ENCODE results near the gene HPSE2. TPM values are rescaled to one million over a fixed set of nuclear protein-coding genes. Genes with fewer than 3 reads are reported as not detected.

HPSE2 gene
- total RNA-seq, 1 donor from 2014 or later = not detected

- H3K27ac Mint-ChIP-seq (ENCODE audit: unreplicated experiment) = no peak overlapping the region
- H3K36me3 Mint-ChIP-seq (ENCODE audit: low read depth, unreplicated experiment) = no peaks in the 10 kb centered on the region
- peaks cover 2% of the 10 kb centered on the region for H3K27me3 Mint-ChIP-seq (ENCODE audit: unreplicated experiment)
- no peaks in the 10 kb centered on the region for H3K4me1 Mint-ChIP-seq (ENCODE audit: unreplicated experiment)
- H3K9me3 Mint-ChIP-seq (ENCODE audit: unreplicated experiment) = no peaks in the 10 kb centered on the region
- no peak for DNase-seq (ENCODE audit: low spot score)
- TF ChIP-seq CTCF (IDR thresholded peaks at IDR 0.05; ENCODE audit: unreplicated experiment) = no peak
- no peak overlapping the region for H3K4me3 Mint-ChIP-seq (ENCODE audit: unreplicated experiment)
Measured at GRCh38 chr10:98655492-98655891, 580.2 kb downstream of the HPSE2 start.

GRCh38 chr10:98649170-98649569 is 586.5 kb downstream of the HPSE2 start:
- no peak for DNase-seq (ENCODE audit: low spot score)

DNA sequence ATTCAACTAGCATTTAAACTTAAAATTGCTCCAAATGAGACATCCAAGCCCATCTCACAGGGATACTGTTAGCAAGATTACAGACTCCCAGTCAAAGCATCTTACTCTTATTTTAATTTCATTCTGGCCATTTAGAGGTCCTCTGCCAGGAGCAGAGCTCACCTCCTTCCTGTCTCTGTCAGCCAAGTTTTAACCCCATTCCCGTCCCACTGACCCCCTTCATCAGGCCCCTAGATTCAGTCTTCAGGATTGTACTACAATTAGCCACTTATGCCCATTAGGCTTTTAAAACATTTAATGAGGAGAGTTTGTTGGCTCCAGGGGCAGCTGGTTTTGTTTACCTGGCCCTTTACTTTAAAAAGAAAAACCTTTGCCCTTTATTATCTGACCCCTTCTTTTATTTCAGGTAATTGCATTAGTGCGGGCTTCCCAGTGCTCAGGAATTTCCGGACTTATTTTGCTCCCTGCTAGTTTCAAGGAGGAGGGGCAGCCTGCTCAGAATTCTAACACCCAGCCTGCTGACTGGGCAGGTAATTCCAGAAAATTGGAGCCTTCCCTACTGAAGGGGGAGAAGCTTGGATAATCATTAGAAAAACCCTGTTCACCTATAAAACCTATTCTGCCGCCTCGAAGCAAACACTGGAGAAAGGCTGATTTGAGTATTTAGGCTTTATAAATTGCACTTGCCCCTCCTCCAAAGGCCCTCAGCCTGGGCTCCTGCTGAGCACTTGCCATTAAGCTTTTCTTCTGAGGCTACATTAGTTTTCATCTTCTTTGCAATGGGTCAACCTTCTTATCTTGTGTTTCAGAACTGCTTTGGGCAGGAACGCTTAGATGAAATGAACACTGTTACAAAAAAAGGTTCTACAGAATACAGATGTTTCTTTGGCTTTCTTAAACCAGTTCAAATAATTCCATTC is 588.4 kb downstream of the HPSE2 start:
- TF ChIP-seq CTCF (IDR thresholded peaks at IDR 0.05; ENCODE audit: unreplicated experiment) = no peak
- Mint-ChIP-seq H3K9me3 (ENCODE audit: unreplicated experiment) (no peaks in the 10 kb centered on the region), H3K27ac (ENCODE audit: unreplicated experiment) (no peak overlapping the region), H3K27me3 (ENCODE audit: unreplicated experiment) (no peaks in the 10 kb centered on the region), H3K4me3 (ENCODE audit: unreplicated experiment) (no peak overlapping the region), H3K4me1 (ENCODE audit: unreplicated experiment) (peaks cover 3% of the 10 kb centered on the region), H3K36me3 (ENCODE audit: low read depth, unreplicated experiment) (no peaks in the 10 kb centered on the region)
- DNase-seq (ENCODE audit: low spot score) = no peak

More at GRCh38 chr10:98649170-98649569, 586.5 kb downstream of the HPSE2 start:
- Mint-ChIP-seq H3K4me1 (ENCODE audit: unreplicated experiment) (peaks cover 3% of the 10 kb centered on the region), H3K27me3 (ENCODE audit: unreplicated experiment) (no peaks in the 10 kb centered on the region), H3K4me3 (ENCODE audit: unreplicated experiment) (no peak overlapping the region), H3K9me3 (ENCODE audit: unreplicated experiment) (no peaks in the 10 kb centered on the region), H3K36me3 (ENCODE audit: low read depth, unreplicated experiment) (no peaks in the 10 kb centered on the region), H3K27ac (ENCODE audit: unreplicated experiment) (no peak overlapping the region)
- no peak for TF ChIP-seq CTCF (IDR thresholded peaks at IDR 0.05; ENCODE audit: unreplicated experiment)

DNA sequence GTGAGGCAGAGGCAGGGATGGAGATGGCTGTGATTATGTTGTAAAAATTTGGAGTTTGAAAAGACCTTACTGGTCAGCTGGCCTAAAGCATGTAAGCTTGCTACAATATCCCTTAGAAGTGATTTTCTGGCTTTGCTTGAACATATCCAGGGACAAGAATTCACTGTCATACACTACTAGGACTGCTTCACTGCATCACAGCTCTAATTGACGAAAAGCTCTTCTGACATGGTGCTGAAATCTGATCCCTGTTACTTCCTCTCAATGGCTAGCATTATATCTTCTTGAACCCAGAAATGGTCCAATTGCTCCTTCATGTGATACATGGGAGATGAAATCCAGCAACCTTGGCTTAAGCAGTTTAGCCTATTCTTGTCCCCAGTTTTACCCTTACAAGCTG is 591.2 kb downstream of the HPSE2 start:
- no peaks in the 10 kb centered on the region for H3K27me3 Mint-ChIP-seq (ENCODE audit: unreplicated experiment)

More for the DNA sequence above, 591.2 kb downstream of the HPSE2 start:
- no peak overlapping the region for H3K27ac Mint-ChIP-seq (ENCODE audit: unreplicated experiment)
- no peaks in the 10 kb centered on the region for H3K9me3 Mint-ChIP-seq (ENCODE audit: unreplicated experiment)
- no peak for TF ChIP-seq CTCF (IDR thresholded peaks at IDR 0.05; ENCODE audit: unreplicated experiment)
- peaks cover 3% of the 10 kb centered on the region for H3K4me1 Mint-ChIP-seq (ENCODE audit: unreplicated experiment)
- no peak overlapping the region for H3K4me3 Mint-ChIP-seq (ENCODE audit: unreplicated experiment)
- DNase-seq (ENCODE audit: low spot score) = no peak
- H3K36me3 Mint-ChIP-seq (ENCODE audit: low read depth, unreplicated experiment) = no peaks in the 10 kb centered on the region

Data from endothelial cell (in vitro differentiated cells).